ENCODE data around the gene FERMT1.
"Not testable (repeated sequence)": the region's sequence is repeated elsewhere in the genome, so short reads cannot be mapped to it uniquely, and the experiment has no call there.

FERMT1 gene

GRCh38 chr20:6069669-6070068, 53.2 kb downstream of the FERMT1 start:
- DNase-seq (ENCODE audit: low spot score), result no peak

- no peak for DNase-seq (ENCODE audit: low spot score)
Observed at GRCh38 chr20:6067763-6068318, 55.0 kb downstream of the FERMT1 start.

- no peak for DNase-seq (ENCODE audit: low spot score)
Observed at GRCh38 chr20:6066582-6066981, 56.2 kb downstream of the FERMT1 start.

- DNase-seq (ENCODE audit: low spot score), result no peak
Observed at GRCh38 chr20:6061544-6061943, 61.3 kb downstream of the FERMT1 start.

- DNase-seq (ENCODE audit: low spot score), result no peak
Observed at GRCh38 chr20:6060213-6060612, 62.6 kb downstream of the FERMT1 start.

GRCh38 chr20:6058684-6059295, 64.0 kb downstream of the FERMT1 start:
- peak; percentile 21 for DNase-seq (ENCODE audit: low spot score)

- DNase-seq (ENCODE audit: low spot score), result no peak
Observed at GRCh38 chr20:6057691-6058090, 65.1 kb downstream of the FERMT1 start.

- no peak for DNase-seq (ENCODE audit: low spot score)
Observed at GRCh38 chr20:6057139-6057538, 65.7 kb downstream of the FERMT1 start.

GRCh38 chr20:6055981-6056569, 66.8 kb downstream of the FERMT1 start:
- no peak for DNase-seq (ENCODE audit: low spot score)

- no peak for DNase-seq (ENCODE audit: low spot score)
Observed at GRCh38 chr20:6055161-6055783, 67.6 kb downstream of the FERMT1 start.

- DNase-seq (ENCODE audit: low spot score), result not testable (repeated sequence)
Observed at GRCh38 chr20:6054689-6055051, 68.2 kb downstream of the FERMT1 start.

GRCh38 chr20:6053776-6054688, 68.8 kb downstream of the FERMT1 start, which contains the start of gene LRRN4:
LRRN4 (minus strand) TSS chr20:6054060; CDS start chr20:6052799, 1,261 bp downstream.
- peak; percentile 32 for DNase-seq (ENCODE audit: low spot score)

- no peak for DNase-seq (ENCODE audit: low spot score)
Observed at GRCh38 chr20:6053064-6053775, 69.6 kb downstream of the FERMT1 start.

- peak; percentile 77 for DNase-seq (ENCODE audit: low spot score)
Observed at GRCh38 chr20:6051505-6051904, 71.3 kb downstream of the FERMT1 start.

- DNase-seq (ENCODE audit: low spot score), result no peak
Observed at GRCh38 chr20:6048391-6048790, 74.4 kb downstream of the FERMT1 start.

GRCh38 chr20:6046432-6046831, 76.4 kb downstream of the FERMT1 start:
- DNase-seq (ENCODE audit: low spot score), result no peak

- peak; percentile 45 for DNase-seq (ENCODE audit: low spot score)
Observed at GRCh38 chr20:6045566-6045965, 77.3 kb downstream of the FERMT1 start.

GRCh38 chr20:6044115-6044514, 78.7 kb downstream of the FERMT1 start:
- DNase-seq (ENCODE audit: low spot score), result no peak

- DNase-seq (ENCODE audit: low spot score), result no peak
Observed at GRCh38 chr20:6041808-6042265, 81.0 kb downstream of the FERMT1 start.

- no peak for DNase-seq (ENCODE audit: low spot score)
Observed at GRCh38 chr20:6040958-6041807, 81.6 kb downstream of the FERMT1 start.
